ENCODE results near the gene RIC1.

DNA sequence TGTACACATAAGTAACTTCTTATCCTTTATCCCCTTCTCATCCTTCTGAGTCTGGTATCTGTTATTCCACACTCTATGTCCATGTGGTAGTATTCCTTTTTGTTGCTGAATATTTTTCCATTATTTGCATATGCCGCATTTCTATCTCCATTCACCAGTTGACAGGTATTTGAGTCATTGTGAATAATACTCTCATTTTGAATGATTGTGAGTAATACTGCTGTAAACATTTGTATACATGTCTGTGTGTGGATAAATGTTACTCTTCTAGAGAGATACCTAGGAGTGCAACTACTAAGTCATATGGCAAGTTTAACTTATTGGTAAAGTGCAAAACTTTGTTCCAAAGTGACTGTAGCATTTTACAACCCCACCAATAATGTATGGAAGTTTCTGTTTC, 15.6 kb downstream of the RIC1 start:
- no peak for TF ChIP-seq EZH2 (IDR thresholded peaks at IDR 0.05; ENCODE audit: low read length, missing control alignments)
- TF ChIP-seq CTCF (conservative IDR thresholded peaks at IDR 0.05 in 1 of 2, IDR thresholded peaks at IDR 0.05 in 1 of 2; ENCODE audit: low read depth in 1 of 2, low read length in 2 of 2): no peak
